GM12873 (cell line): Measurements from ENCODE around the gene KLF7.

Experiments used
- TF ChIP-seq, protein P1 (sequence below): IDR thresholded peaks from 2 replicates; pipeline ENCODE4 v1.5.1; 2012; ENCODE audit warnings: low read depth, mild to moderate bottlenecking, moderate library complexity, low read length, control low read depth; ENCODE audit not compliant: insufficient read depth; ENCODE audit errors: missing control alignments

KLF7 gene

DNA sequence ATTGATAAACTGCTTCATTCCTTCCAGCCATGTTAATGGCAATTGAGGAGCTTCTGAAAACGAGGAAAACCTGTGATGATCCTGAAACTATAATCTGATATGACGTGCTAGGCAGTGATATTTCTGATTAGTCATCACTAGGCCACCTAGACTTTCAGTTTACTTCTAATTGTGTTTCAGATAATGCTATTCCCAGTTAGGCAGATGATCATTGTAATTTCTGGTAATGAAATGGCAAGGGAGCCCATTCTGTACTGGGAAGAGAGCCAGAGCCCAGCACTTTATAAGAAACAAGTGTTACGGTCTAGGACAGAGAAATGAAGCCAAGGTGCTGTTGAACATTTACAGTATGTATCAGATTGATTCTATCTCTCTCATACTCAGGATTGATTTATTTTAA, 120.2 kb downstream of the KLF7 start:
- TF ChIP-seq, protein P1, sequence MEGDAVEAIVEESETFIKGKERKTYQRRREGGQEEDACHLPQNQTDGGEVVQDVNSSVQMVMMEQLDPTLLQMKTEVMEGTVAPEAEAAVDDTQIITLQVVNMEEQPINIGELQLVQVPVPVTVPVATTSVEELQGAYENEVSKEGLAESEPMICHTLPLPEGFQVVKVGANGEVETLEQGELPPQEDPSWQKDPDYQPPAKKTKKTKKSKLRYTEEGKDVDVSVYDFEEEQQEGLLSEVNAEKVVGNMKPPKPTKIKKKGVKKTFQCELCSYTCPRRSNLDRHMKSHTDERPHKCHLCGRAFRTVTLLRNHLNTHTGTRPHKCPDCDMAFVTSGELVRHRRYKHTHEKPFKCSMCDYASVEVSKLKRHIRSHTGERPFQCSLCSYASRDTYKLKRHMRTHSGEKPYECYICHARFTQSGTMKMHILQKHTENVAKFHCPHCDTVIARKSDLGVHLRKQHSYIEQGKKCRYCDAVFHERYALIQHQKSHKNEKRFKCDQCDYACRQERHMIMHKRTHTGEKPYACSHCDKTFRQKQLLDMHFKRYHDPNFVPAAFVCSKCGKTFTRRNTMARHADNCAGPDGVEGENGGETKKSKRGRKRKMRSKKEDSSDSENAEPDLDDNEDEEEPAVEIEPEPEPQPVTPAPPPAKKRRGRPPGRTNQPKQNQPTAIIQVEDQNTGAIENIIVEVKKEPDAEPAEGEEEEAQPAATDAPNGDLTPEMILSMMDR: no peak

DNA sequence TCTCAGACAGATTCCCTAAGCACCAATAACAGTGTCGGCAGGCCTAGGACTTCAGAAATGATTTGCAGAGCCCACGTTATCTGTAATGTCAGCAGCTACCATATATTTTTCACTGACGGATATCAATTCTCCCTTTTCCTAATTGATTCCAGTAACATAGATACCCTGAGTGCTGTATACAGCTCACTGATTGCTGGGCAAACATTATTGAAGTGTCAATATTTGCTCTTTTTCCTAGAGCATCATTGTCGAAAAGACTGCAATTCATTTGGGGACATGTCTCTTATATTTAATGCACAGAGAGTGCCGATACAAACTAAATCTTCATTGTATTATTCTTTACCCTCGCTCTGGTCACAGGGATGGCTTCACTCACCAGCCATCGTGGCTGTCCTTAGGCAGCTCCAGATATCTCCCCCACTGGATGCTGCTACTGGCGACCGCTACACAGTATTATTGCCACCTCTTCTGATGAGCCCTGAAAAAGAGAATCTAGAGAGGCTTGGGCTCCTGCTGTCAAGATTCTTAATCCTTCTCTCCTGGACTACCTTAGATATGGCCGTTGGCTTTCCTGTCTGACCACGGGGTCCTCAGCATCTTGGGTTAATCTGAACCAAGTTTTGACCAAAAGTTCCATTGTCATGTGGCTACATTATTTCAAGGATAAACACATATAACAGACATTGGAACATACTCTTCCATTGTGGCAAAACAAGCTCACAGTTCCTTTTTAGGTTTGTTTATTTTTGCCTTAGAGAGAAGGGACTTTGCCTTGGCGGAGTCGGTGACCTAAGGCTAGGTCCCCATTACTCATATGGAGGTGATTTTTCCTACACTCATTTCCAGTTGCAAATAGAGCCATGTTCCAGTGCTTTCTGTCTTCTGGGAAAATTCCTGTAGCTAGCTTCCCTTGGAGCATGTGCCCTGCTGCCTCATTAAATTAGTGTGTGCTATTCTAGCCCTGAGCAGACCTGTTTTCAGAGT, 121.1 kb downstream of the KLF7 start:
- TF ChIP-seq, protein P1: no peak

DNA sequence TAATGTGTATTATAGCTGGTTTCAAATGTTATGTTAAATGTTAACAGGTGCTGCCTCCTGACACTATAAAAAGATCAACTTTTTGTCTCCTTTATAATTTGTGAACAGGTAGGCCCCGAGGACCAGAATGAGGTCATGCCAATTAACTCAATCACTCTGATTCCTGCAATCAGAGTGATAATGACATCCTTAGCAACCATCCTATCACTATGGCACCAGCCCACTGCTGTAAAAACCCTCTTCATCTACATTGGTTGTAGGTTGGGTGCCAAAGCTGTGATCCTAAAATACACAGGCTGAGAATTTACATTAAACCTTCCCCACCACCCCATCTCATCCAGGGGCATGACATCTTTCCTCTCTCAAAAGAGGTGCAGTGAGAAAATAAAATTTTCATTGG, 122.9 kb downstream of the KLF7 start:
- TF ChIP-seq, protein P1: no peak

DNA sequence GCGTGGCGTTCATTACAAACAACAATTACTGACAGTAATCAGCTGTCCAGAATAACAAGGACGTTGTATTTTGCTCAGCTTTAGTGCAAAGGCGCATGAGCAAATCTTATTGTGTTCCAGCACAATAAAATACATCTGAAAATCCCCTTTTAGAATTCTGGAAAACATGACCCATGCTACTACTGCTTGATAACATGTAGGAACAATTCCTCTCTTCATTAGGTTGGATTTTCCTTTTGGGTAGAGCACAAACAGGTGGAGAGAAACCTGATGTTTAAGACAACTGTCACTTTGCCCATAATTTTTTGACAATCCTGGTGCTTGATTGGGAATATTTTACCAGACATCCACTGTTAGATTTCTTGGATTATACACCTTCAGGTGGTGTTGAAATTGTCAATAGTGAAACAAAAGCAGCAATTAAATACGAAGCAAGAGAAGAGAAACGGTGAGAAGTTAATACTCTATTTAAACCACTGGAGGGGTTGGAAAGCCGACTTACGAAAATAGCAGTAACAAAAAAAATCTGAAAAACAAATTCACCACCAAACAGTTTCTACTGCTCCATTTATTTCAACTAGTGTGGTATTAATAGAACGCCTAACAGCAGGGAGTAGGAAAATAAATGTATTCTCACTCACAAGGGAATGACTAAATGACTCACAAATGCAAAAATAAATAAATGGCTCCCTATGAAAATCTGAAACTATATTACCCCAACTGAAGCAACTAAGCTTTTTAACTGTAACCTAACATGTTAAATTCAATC, 123.8 kb downstream of the KLF7 start:
- TF ChIP-seq, protein P1: no peak

DNA sequence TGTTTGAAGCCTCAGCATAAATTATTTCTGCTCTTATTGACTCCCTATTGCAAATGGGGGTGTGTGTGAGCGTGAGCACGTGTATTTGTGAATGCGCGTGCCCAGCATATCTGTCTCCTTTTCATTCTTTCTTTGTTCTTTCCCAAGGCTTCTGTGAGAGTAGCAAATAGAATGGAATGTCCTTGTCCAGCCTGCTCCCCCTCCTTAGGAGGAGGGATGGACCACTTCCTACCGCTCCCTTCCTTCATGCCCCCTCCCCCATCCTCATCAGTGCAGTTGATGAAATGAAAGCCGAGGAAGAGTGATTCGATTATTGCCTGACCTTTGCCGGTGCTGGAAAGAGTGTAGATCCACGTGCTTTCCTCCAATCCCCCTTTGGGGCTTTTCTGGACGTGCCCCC, 124.5 kb downstream of the KLF7 start:
- TF ChIP-seq, protein P1: no peak

DNA sequence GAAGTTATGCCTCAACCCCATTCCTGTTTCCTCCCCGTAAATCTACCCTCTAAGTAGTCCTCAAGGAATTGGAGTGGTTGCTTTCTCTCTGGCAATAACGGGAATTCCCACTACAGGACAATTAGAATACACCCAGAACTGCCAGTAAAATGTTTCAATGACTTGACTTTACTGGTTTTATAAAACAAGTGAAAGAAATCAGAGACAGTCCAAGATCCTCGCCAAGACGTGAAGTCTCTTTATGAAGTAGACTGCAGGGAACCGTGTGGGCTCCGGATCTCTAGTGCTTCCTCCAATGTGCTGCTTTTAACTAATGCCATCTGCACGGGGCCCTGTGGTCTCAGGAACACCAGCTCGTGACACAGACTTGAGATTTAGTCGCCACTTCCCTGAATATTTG, 125.1 kb downstream of the KLF7 start:
- TF ChIP-seq, protein P1: no peak

DNA sequence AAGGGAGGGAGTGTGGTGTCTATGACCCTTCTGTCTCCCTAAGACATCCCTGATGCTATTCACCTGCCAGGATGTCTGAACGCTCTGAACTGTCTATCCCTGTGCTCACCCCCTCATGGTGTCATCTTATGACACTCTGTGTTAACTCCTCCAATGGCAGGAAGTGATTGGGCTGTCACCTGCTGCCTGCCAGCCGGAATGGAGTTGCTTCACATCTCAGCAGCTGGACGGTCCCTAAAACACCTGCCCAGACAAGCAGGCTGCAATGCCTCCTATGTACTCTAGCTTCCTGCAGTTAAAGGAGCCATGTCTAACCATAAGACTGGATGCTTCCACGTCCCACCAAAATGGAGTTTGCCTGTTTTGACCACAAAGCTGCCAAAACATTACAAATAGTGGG, 126.5 kb downstream of the KLF7 start:
- TF ChIP-seq, protein P1: no peak
